Sigmoid colon (tissue), 4 donors: ENCODE results near the gene H6PD.

Experiments used
- CTCF ChIP-seq, 4 experiments: fragments of 450-650 bp in 3 of 4; fragments of 200-600 bp in 1 of 4; IDR thresholded peaks; one replicate each; pipeline ENCODE4 v1.5.1; 2016 to 2019; ENCODE audit warnings: antibody characterized with exemption in 4 of 4, mild to moderate bottlenecking in 3 of 4, moderate library complexity in 2 of 4
- EP300 ChIP-seq, 4 donors: sonication (generic); formaldehyde crosslinking; IDR thresholded peaks; one replicate each; pipeline ENCODE4 v1.6.1; 2017; ENCODE audit warnings: antibody characterized with exemption in 4 of 4
- POLR2A ChIP-seq, 2 donors: fragments of 450-650 bp; IDR thresholded peaks; one replicate each; pipeline ENCODE4 v1.6.1; 2016; ENCODE audit warnings: antibody characterized with exemption in 2 of 2, mild to moderate bottlenecking in 2 of 2, moderate library complexity in 2 of 2

- TF ChIP-seq CTCF (IDR thresholded peaks at IDR 0.05) (no peak), EP300 (IDR thresholded peaks at IDR 0.05) (no peak), POLR2A (IDR thresholded peaks at IDR 0.05) (no peak)
Observed at GRCh38 chr1:9271861-9272595, 37.5 kb downstream of the H6PD start.
